Breast epithelium (tissue), 4 donors: ENCODE measurements around the gene SLC38A10. TPM values are rescaled to one million over a fixed set of nuclear protein-coding genes. Genes with fewer than 3 reads are reported as not detected.

Experiments used
- DNase-seq, 2 donors: peaks; one replicate each; pipeline ENCODE4 v3.0.0-alpha.2; 2019; ENCODE audit warnings: low spot score in 2 of 2
- H3K27ac ChIP-seq, 2 donors: fragments of 200-600 bp; sonication (generic) in 1 of 2; one replicate each; pipeline ENCODE4 v1.5.1; 2016 to 2019; ENCODE audit warnings: mild to moderate bottlenecking in 1 of 2
- H3K27me3 ChIP-seq, 2 donors: fragments of 200-600 bp; sonication (generic) in 1 of 2; one replicate each; pipeline versions ENCODE4 v1.5.1 to v1.6.0; 2017 to 2019; ENCODE audit warnings: control low read depth in 1 of 2, mild to moderate bottlenecking in 1 of 2
- H3K36me3 ChIP-seq: fragments of 200-600 bp; one replicate; pipeline ENCODE4 v1.5.1; 2019
- H3K4me1 ChIP-seq, 2 donors: fragments of 200-600 bp; sonication (generic); one replicate each; pipeline ENCODE4 v1.5.1; 2016 to 2019; ENCODE audit warnings: control low read depth in 1 of 2
- H3K4me3 ChIP-seq, 3 donors: fragments of 200-600 bp; sonication (generic); 1 replicate in 2 of 3; 2 replicates in 1 of 3; pipeline ENCODE4 v1.5.1; 2016 to 2019; ENCODE audit warnings: mild to moderate bottlenecking in 3 of 3, moderate library complexity in 2 of 3
- H3K9me3 ChIP-seq, 2 donors: fragments of 200-600 bp; sonication (generic) in 1 of 2; one replicate each; pipeline ENCODE4 v1.5.1; 2016 to 2019; ENCODE audit warnings: control low read depth in 1 of 2
- POLR2A ChIP-seq: fragments of 450-650 bp; IDR thresholded peaks from one replicate; pipeline ENCODE4 v1.6.1; 2016; ENCODE audit warnings: antibody characterized with exemption, mild to moderate bottlenecking, moderate library complexity
- POLR2AphosphoS5 ChIP-seq, 3 donors: sonication (generic); formaldehyde crosslinking; IDR thresholded peaks; one replicate each; pipeline ENCODE4 v1.6.1; 2017; ENCODE audit warnings: antibody characterized with exemption in 3 of 3
- intact Hi-C: fragments of 100-400 bp; cut with DNase I; formaldehyde crosslinking; loops from one replicate; pipeline ENCODE4 v1.15.1; 2023; ENCODE audit warnings: low total_unique reads
- total RNA-seq, 3 donors: library from RNA; depleted of rRNA; stranded (reverse); fragments of >200 nt; gene quantifications; one replicate each; pipeline ENCODE4 v1.1.0, GENCODE V29; 2016
- TF ChIP-seq, protein P1 (sequence below), 3 donors: fragments of 450-650 bp; IDR thresholded peaks; one replicate each; pipeline ENCODE4 v1.5.1; 2016 to 2017; ENCODE audit warnings: antibody characterized with exemption in 3 of 3, mild to moderate bottlenecking in 3 of 3, moderate library complexity in 3 of 3

The SLC38A10 gene
- total RNA-seq, 3 donors from 2014 or later: 52.4 to 104 (median 85.2) TPM

DNA sequence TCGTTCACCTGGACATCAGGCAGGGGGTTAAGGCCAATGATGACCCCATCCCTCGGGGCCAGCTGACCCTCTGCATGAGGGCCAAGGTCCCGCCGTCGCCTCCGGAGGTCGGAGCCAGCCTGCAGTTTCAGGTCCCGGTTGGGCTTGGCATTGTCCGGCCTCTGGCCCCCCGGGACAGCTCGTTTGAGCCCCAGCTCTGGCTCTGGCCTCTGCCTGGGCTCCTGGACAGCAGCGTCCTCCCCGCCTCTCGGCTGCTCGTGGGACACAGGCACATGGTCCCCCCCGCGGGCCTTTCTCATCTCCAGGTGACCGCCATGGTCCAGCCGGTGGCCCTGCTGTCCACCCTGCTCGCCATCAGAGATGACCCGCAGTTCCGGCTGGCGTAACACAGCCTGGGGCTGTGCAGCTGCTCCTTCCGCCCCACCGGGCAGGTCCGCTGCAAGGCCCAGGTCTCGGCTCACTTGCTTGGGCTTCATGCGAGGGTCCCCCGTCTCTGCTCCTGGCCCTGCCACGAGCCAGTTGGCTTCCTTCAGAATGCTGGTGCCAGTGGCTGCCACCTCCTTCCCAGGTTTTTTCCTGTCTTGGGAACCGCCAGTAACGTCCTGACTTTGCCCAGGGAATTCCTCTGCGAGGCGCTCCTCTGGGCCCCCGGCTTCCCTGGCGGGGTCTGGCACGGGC lies 49.3 kb downstream of the SLC38A10 start:
- intact Hi-C loops: no loop called here
- Histone ChIP-seq H3K9me3 (no peaks in the 10 kb centered on the region), H3K4me3 (no peak overlapping the region), H3K4me1 (no peaks in the 10 kb centered on the region), H3K27me3 (no peaks in the 10 kb centered on the region), H3K27ac (no peak overlapping the region), H3K36me3 (no peaks in the 10 kb centered on the region)
- no peak for DNase-seq
- TF ChIP-seq POLR2AphosphoS5 (IDR thresholded peaks at IDR 0.05): no peak
- TF ChIP-seq, protein P1, sequence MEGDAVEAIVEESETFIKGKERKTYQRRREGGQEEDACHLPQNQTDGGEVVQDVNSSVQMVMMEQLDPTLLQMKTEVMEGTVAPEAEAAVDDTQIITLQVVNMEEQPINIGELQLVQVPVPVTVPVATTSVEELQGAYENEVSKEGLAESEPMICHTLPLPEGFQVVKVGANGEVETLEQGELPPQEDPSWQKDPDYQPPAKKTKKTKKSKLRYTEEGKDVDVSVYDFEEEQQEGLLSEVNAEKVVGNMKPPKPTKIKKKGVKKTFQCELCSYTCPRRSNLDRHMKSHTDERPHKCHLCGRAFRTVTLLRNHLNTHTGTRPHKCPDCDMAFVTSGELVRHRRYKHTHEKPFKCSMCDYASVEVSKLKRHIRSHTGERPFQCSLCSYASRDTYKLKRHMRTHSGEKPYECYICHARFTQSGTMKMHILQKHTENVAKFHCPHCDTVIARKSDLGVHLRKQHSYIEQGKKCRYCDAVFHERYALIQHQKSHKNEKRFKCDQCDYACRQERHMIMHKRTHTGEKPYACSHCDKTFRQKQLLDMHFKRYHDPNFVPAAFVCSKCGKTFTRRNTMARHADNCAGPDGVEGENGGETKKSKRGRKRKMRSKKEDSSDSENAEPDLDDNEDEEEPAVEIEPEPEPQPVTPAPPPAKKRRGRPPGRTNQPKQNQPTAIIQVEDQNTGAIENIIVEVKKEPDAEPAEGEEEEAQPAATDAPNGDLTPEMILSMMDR (IDR thresholded peaks at IDR 0.05): no peak
- no peak for TF ChIP-seq POLR2A

DNA sequence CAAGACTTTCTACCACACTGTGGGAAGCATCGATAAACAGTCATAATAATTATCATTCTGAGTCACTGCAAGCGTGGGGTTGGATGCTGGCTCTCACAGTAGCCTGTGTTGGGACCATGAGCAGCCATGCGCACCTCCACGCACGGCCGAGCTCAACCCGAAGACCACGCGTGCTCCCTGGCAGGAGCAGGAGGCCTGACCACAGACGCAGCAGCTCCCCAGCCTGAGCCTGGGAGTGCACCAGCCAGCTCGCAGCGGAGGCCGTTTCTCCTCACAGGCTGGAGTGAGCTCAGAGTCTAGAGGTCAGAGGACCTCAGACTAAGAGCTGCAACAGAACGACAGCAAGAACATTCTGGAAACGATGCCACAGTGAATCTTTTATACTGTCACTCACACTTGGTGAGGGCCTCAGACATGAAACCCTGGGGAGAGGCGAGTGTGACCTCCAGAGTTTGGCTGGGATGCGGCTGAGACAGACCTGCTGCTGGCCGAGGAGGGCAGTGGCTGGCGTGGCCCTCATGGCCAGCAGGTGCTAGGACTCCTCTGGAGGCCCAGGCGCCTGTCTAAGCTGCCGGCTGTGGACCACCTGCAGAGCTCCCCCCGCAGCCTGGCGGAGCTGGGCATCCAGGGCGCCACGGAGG lies 50.0 kb downstream of the SLC38A10 start:
- Histone ChIP-seq H3K27ac (no peak overlapping the region), H3K27me3 (no peaks in the 10 kb centered on the region), H3K4me3 (no peak overlapping the region), H3K36me3 (no peaks in the 10 kb centered on the region), H3K4me1 (no peaks in the 10 kb centered on the region), H3K9me3 (no peaks in the 10 kb centered on the region)
- TF ChIP-seq, protein P1 (IDR thresholded peaks at IDR 0.05): no peak
- TF ChIP-seq POLR2A: no peak
- TF ChIP-seq POLR2AphosphoS5 (IDR thresholded peaks at IDR 0.05): no peak
- no peak for DNase-seq
- intact Hi-C loops: no loop called here

DNA sequence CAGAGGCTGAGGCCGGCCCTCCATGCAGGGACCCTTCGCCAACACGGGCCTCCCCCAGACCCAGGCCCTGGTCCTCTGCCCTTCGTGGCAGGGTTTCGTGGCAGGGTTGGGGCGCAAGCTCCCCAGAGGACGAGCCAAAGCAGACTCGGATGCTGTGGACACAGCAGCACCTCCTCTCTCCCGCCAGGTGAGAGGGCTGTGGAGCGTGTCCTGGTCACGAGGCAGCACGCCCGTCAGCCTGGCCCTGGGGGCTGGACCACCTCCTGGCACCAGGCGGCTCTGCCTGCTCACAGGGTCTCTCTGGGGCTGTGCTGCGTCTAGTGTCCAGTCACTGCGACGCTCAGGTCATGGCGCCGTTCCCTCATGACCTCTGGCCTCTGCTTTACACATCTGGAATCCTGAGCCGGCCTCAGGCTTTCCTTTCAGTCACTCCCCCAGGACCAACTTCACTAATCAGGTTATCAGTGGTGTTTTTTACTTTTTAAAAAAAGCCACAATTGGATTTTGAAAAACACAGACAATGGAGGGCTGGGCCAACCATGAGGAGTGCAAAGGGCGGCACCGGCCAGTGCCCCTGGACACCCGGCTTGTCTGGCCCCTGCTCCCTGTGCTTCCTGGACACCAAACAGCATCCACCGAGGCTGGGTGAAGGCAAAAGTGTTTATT lies 50.6 kb downstream of the SLC38A10 start:
- intact Hi-C loops: no loop called here
- Histone ChIP-seq H3K27me3 (no peaks in the 10 kb centered on the region), H3K4me1 (no peaks in the 10 kb centered on the region), H3K4me3 (no peak overlapping the region), H3K27ac (no peak overlapping the region), H3K36me3 (no peaks in the 10 kb centered on the region), H3K9me3 (no peaks in the 10 kb centered on the region)
- DNase-seq: no peak
- TF ChIP-seq POLR2AphosphoS5 (IDR thresholded peaks at IDR 0.05) (no peak), POLR2A (no peak)
- TF ChIP-seq, protein P1 (IDR thresholded peaks at IDR 0.05): no peak

DNA sequence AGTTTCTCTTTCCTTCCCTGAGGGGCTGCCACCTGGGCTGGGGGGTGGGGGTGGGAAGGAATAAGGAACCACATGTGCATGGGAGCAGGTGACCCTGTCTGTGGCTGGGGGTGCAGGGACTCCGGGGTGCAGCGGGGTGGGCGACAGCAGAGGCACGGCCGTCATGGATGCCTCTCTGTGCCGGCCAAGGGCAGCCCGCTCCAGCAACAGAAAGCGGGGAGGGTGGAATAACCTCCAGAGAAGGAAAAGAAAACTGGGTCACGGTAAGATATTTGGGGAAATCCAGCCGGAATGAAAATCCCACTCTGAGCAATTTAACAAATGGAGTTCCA lies 51.8 kb downstream of the SLC38A10 start:
- H3K9me3 ChIP-seq: no peaks in the 10 kb centered on the region
- no peak for DNase-seq
- TF ChIP-seq POLR2A: no peak
- H3K27ac ChIP-seq: no peak overlapping the region
- H3K4me1 ChIP-seq: no peaks in the 10 kb centered on the region
- intact Hi-C loops: no loop called here
- H3K36me3 ChIP-seq: no peaks in the 10 kb centered on the region
- no peaks in the 10 kb centered on the region for H3K27me3 ChIP-seq
- no peak overlapping the region for H3K4me3 ChIP-seq

DNA sequence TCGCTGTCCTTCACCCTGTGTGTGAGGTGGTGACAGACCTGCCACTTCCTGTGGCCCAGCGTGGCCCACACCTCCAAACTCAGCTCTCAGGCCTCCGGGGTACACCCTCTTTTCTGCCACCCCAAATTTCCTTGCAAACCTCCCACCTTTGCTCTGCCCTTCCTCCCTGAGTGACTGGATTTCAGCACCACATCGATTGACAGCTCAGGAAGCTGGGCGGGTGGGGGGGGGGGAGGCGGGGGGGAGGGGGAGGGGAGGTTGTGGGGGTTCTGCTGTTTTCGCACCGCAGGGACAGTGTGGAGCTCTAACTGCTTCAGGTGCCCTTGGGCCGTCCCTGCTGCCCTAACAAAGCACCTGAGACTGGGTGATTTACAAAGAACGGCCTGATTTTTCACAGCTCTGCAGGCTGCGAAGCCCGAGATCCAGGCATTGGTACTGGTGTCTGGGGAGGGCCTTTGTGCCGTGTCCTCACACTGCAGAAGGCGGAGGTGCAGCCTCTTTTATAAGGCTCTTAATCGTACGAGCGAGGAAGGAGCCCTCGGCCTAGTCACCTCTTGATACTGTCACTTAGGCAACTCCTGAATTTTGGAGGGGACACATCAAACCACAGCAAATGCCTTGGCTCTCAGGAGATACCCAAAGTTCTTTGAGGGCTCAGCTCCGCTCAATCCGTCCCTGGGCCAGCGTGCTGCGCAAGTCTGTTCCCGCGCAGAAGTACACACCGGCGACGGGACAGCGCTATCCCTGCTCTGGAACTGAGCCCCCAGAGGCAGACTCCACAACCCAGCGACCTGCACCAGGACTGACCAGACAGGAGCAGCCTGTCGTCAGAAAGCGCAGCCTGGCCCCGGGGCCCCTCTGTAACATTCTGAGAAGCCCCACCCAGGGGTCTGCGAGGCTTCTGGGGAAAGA lies 52.4 kb downstream of the SLC38A10 start:
- intact Hi-C loops: no loop called here

More for the DNA sequence above, 52.4 kb downstream of the SLC38A10 start:
- DNase-seq: no peak
- H3K36me3 ChIP-seq: no peaks in the 10 kb centered on the region
- no peak overlapping the region for H3K4me3 ChIP-seq
- TF ChIP-seq, protein P1 (IDR thresholded peaks at IDR 0.05): no peak
- TF ChIP-seq POLR2A (no peak), POLR2AphosphoS5 (IDR thresholded peaks at IDR 0.05) (no peak)
- H3K9me3 ChIP-seq: no peaks in the 10 kb centered on the region
- H3K27me3 ChIP-seq: no peaks in the 10 kb centered on the region
- H3K27ac ChIP-seq: no peak overlapping the region
- H3K4me1 ChIP-seq: peaks cover 0 to 5% of the 10 kb centered on the region in 2 donors
